HepG2 (cell line): ENCODE results near the gene LYG2. TPM values are rescaled to one million over a fixed set of nuclear protein-coding genes. Genes with fewer than 3 reads are reported as not detected.
"Not testable (repeated sequence)": the region's sequence is repeated elsewhere in the genome, so short reads cannot be mapped to it uniquely, and the experiment has no call there.

Experiments used
- ATAC-seq: fragments of 200-7000 bp; cut with Tn5 transposase; 3 replicates; pipeline ENCODE4 v1.9.1; 2020; ENCODE audit warnings: mild to moderate bottlenecking, moderate library complexity
- BruUV-seq: library from RNA; stranded (reverse); fragments of 400-500 nt; replicated peaks from 2 replicates; lab custom pipeline; 2021; lab: Mats Ljungman, UMichigan
- CTCF ChIA-PET: fragments of 300-600 bp; formaldehyde crosslinking; extraction: SDS; loops from one replicate; lab custom pipeline; 2021; ENCODE audit warnings: low total read pairs, inconsistent platforms, low intra/inter-chr PET ratio; lab: Yijun Ruan, JAX
- POLR2A ChIA-PET: fragments of 350-600 bp; sonication (Branson Sonifier 250); formaldehyde crosslinking; loops from one replicate; lab custom pipeline; 2020; ENCODE audit warnings: antibody characterized with exemption, inconsistent platforms; lab: Yijun Ruan, JAX
- DNase-seq: peaks from one replicate; pipeline ENCODE4 v3.0.0-alpha.2; 2015; ENCODE audit warnings: low spot score
- FAIRE-seq: peaks from 3 replicates; lab custom pipeline; 2011; peaks lifted over from hg19 to GRCh38; lab: Jason Lieb, UNC
- H2AFZ ChIP-seq: one replicate; pipeline ENCODE4 v1.6.1; 2011; ENCODE audit warnings: low read length, inconsistent platforms
- H3K27ac ChIP-seq: fragments of 300-600 bp; 3 replicates; pipeline ENCODE4 v1.8.0; 2011; ENCODE audit warnings: mixed run types, mild to moderate bottlenecking, mixed read lengths, low read length, inconsistent platforms; ENCODE audit not compliant: insufficient read depth; ENCODE audit errors: extremely low read length
- H3K27me3 ChIP-seq, 2 experiments: fragments of 200-600 bp in 1 of 2; 2 replicates in 1 of 2; 3 replicates in 1 of 2; pipeline versions ENCODE4 v1.6.0 to v1.8.0; 2011; ENCODE audit warnings: low read length in 2 of 2, mild to moderate bottlenecking in 2 of 2, moderate library complexity in 2 of 2, inconsistent platforms in 1 of 2; ENCODE audit not compliant: insufficient read depth in 2 of 2, control insufficient read depth in 1 of 2
- H3K36me3 ChIP-seq, 2 experiments: fragments of 200-600 bp in 1 of 2; replicated peaks in 1 of 2; 2 replicates in 1 of 2; 3 replicates in 1 of 2; pipeline versions ENCODE4 v1.5.1 to v1.8.0; 2011; ENCODE audit warnings: low read length in 2 of 2, inconsistent platforms in 1 of 2; ENCODE audit not compliant: insufficient read depth in 2 of 2, control insufficient read depth in 1 of 2
- H3K4me1 ChIP-seq: 2 replicates; pipeline ENCODE4 v1.5.1; 2012; ENCODE audit warnings: low read length, inconsistent platforms; ENCODE audit not compliant: insufficient read depth
- H3K4me2 ChIP-seq: 2 replicates; pipeline ENCODE4 v1.6.0; 2011; ENCODE audit warnings: low read depth, low read length, inconsistent platforms
- H3K4me3 ChIP-seq, 3 experiments: fragments of 200-600 bp in 1 of 3; sonication (generic), shearing (Covaris generic) in 1 of 3; replicated peaks in 1 of 3; 2 replicates each; pipeline ENCODE4 v1.5.1; 2011 to 2016; ENCODE audit warnings: low read length in 3 of 3, inconsistent platforms in 2 of 3, low read depth in 2 of 3, mild to moderate bottlenecking in 2 of 3, control low read depth in 1 of 3, mixed read lengths in 1 of 3; ENCODE audit not compliant: insufficient read depth in 1 of 3
- H3K79me2 ChIP-seq: one replicate; pipeline ENCODE4 v1.6.1; 2011; ENCODE audit warnings: low read length, inconsistent platforms; ENCODE audit not compliant: insufficient read depth
- H3K9ac ChIP-seq: 2 replicates; pipeline ENCODE4 v1.6.0; 2011; ENCODE audit warnings: mild to moderate bottlenecking, low read depth, low read length, inconsistent platforms; ENCODE audit not compliant: insufficient read depth
- H3K9me3 ChIP-seq: 2 replicates; pipeline ENCODE4 v1.5.1; 2012; ENCODE audit warnings: mild to moderate bottlenecking, low read length
- H4K20me1 ChIP-seq: 2 replicates; pipeline ENCODE4 v1.6.0; 2011; ENCODE audit warnings: inconsistent platforms, mild to moderate bottlenecking, low read length, moderate library complexity; ENCODE audit not compliant: insufficient read depth
- DNMT1 ChIP-seq: sonication (generic); formaldehyde crosslinking; IDR thresholded peaks from 2 replicates; pipeline ENCODE4 v1.5.1; 2020; ENCODE audit warnings: mild to moderate bottlenecking, missing genetic modification reagents
- DR1 ChIP-seq: sonication (generic); formaldehyde crosslinking; IDR thresholded peaks from 2 replicates; pipeline ENCODE4 v1.8.0; 2021; ENCODE audit warnings: mild to moderate bottlenecking, missing genetic modification reagents, inconsistent platforms
- GABPA ChIP-seq, 2 experiments: IDR thresholded peaks; 2 replicates each; pipeline ENCODE4 v1.6.1; 2011 to 2016; ENCODE audit warnings: low read depth in 2 of 2, low read length in 1 of 2, missing biosample characterization in 1 of 2, missing genetic modification characterization in 1 of 2
- HNF4G ChIP-seq, 2 experiments: sonication (generic) in 1 of 2; formaldehyde crosslinking in 1 of 2; IDR thresholded peaks; 2 replicates each; pipeline versions ENCODE4 v1.4.0 to v1.6.1; 2011 to 2020; ENCODE audit warnings: borderline replicate concordance in 2 of 2, low read depth in 2 of 2, mild to moderate bottlenecking in 2 of 2, low read length in 1 of 2, missing genetic modification reagents in 1 of 2, moderate library complexity in 1 of 2
- KDM4B ChIP-seq: sonication (generic); formaldehyde crosslinking; IDR thresholded peaks from 2 replicates; pipeline ENCODE4 v1.4.0; 2020; ENCODE audit warnings: missing genetic modification reagents
- SMARCE1 ChIP-seq: fragments of 450-650 bp; IDR thresholded peaks from 2 replicates; pipeline ENCODE4 v1.6.1; 2017; ENCODE audit warnings: borderline replicate concordance
- STAG1 ChIP-seq: sonication (generic); formaldehyde crosslinking; IDR thresholded peaks from 2 replicates; pipeline ENCODE4 v1.4.0; 2020; ENCODE audit warnings: missing genetic modification reagents
- SUZ12 ChIP-seq: fragments of 150-350 bp; IDR thresholded peaks from 2 replicates; pipeline ENCODE4 v1.6.1; 2014; ENCODE audit warnings: low read depth, low read length
- TAF1 ChIP-seq: sonication (generic); formaldehyde crosslinking; IDR thresholded peaks from 2 replicates; pipeline ENCODE4 v1.4.0; 2020; ENCODE audit warnings: missing genetic modification reagents
- THAP8 ChIP-seq: sonication (generic); formaldehyde crosslinking; IDR thresholded peaks from 2 replicates; pipeline ENCODE4 v1.5.1; 2020; ENCODE audit warnings: missing genetic modification reagents, mild to moderate bottlenecking, borderline replicate concordance
- ZFP36L2 ChIP-seq: sonication (generic); formaldehyde crosslinking; IDR thresholded peaks from 2 replicates; pipeline ENCODE4 v1.4.0; 2020; ENCODE audit warnings: missing genetic modification reagents
- ZNF317 ChIP-seq: sonication (generic); formaldehyde crosslinking; IDR thresholded peaks from 2 replicates; pipeline ENCODE4 v1.5.0; 2020; ENCODE audit warnings: mild to moderate bottlenecking, missing genetic modification reagents
- ZNF331 ChIP-seq: sonication (generic); formaldehyde crosslinking; IDR thresholded peaks from 2 replicates; pipeline ENCODE4 v1.4.0; 2020; ENCODE audit warnings: missing genetic modification reagents
- ZNF841 ChIP-seq: sonication (generic); formaldehyde crosslinking; IDR thresholded peaks from 2 replicates; pipeline ENCODE4 v1.8.1; 2023; ENCODE audit warnings: missing genetic modification reagents, borderline replicate concordance
- WGBS: methylation state at CpG from one replicate; pipeline ENCODE4 v1.1.6; 2017; ENCODE audit warnings: low lambda C conversion rate; 5-methylcytosine and 5-hydroxymethylcytosine counted together
- in situ Hi-C: cut with HindIII; loops from 2 replicates; pipeline ENCODE4 v1.10.0; 2017; ENCODE audit warnings: low pct_unique_long_range_greater_than_20kb; ENCODE audit not compliant: extremely low pct_ligation_motif_present
- intact Hi-C: fragments of 100-400 bp; cut with micrococcal nuclease; formaldehyde crosslinking; loops from one replicate; pipeline ENCODE4 v1.10.0; 2022; ENCODE audit not compliant: unreplicated experiment
- polyA plus RNA-seq, 8 experiments: library from polyadenylated mRNA; depleted of rRNA in 3 of 8; stranded (reverse) in 7 of 8; unstranded in 1 of 8; fragments of >200 nt; fragmentation: Illumina TruSeq in 4 of 8; extraction: Trizol in 4 of 8; gene quantifications; 2 replicates each; pipeline versions ENCODE4 v1.2.1 to v1.2.3, GENCODE V29; 2011 to 2016; ENCODE audit warnings: low read depth in 4 of 8, missing spikeins in 1 of 8, mixed read lengths in 1 of 8; ENCODE audit not compliant: insufficient read depth in 1 of 8
- total RNA-seq, 5 experiments: library from RNA; depleted of rRNA; stranded (reverse); fragments of >200 nt; fragmentation: Illumina TruSeq; extraction: Trizol; gene quantifications; 2 replicates each; pipeline ENCODE4 v1.2.3, GENCODE V29; 2016; ENCODE audit warnings: low read depth in 1 of 5

The LYG2 gene
- total and polyA plus RNA-seq, 2 of the 13 experiments (the other 11 are each of a cell fraction or from before 2014, with no cell fraction given): 0.15 to 0.18 TPM

GRCh38 chr2:99240431-99240830, 15.0 kb downstream of the LYG2 start:
- in situ Hi-C loops (no loop called here), intact Hi-C loops (loop anchor here (10.0 kb wide), 1 partner anchor 144 kb away; no protein-coding TSS in a partner anchor)
- Histone ChIP-seq H3K27ac (no peak overlapping the region), H3K4me2 (no peak overlapping the region), H2AFZ (no peak overlapping the region), H3K9ac (no peak overlapping the region), H4K20me1 (no peaks in the 10 kb centered on the region), H3K27me3 (no peaks in the 10 kb centered on the region), H3K4me3 (no peak overlapping the region), H3K4me1 (no peaks in the 10 kb centered on the region), H3K79me2 (no peaks in the 10 kb centered on the region), H3K36me3 (no peaks in the 10 kb centered on the region), H3K9me3 (no peaks in the 10 kb centered on the region)
- no peak for TF ChIP-seq ZNF317 (CRISPR knock-in tag)
- TF ChIP-seq ZNF331 (CRISPR knock-in tag): no peak
- TF ChIP-seq STAG1 (CRISPR knock-in tag): no peak
- TF ChIP-seq KDM4B (CRISPR knock-in tag): no peak
- no peak for TF ChIP-seq TAF1 (CRISPR knock-in tag)
- TF ChIP-seq SMARCE1: no peak
- no peak for TF ChIP-seq DR1 (CRISPR knock-in tag)
- no peak for TF ChIP-seq SUZ12
- CTCF ChIA-PET: no interaction called here
- BruUV-seq: no TSS peak
- 65% methylated on average over 6 of the region's 6 CpGs for WGBS
- POLR2A ChIA-PET: no interaction called here
- FAIRE-seq (no peak), DNase-seq (no peak), ATAC-seq (no peak)

- no peaks in the 10 kb centered on the region for H4K20me1 ChIP-seq
- DNase-seq: no peak
- POLR2A ChIA-PET: no interaction called here
- TF ChIP-seq ZNF841 (no peak), GABPA (IDR thresholded peaks at IDR 0.05; ENCODE audit: low read depth, low read length) (no peak), GABPA (CRISPR knock-in tag; IDR thresholded peaks at IDR 0.05; ENCODE audit: low read depth) (no peak), HNF4G (IDR thresholded peaks at IDR 0.05; ENCODE audit: borderline replicate concordance, low read depth, low read length) (no peak), HNF4G (CRISPR knock-in tag; IDR thresholded peaks at IDR 0.05; ENCODE audit: borderline replicate concordance, low read depth) (no peak), DNMT1 (no peak), ZFP36L2 (CRISPR knock-in tag) (no peak), THAP8 (CRISPR knock-in tag) (no peak)
- no peaks in the 10 kb centered on the region for H3K4me1 ChIP-seq
- no peaks in the 10 kb centered on the region for H3K79me2 ChIP-seq
- no peaks in the 10 kb centered on the region for H3K27me3 ChIP-seq
- H3K4me3 ChIP-seq: no peak overlapping the region
- H2AFZ ChIP-seq: no peak overlapping the region
- intact Hi-C loops (no loop called here), in situ Hi-C loops (no loop called here)
- H3K27ac ChIP-seq: no peak overlapping the region
- ATAC-seq: no peak
- H3K9me3 ChIP-seq: no peaks in the 10 kb centered on the region
- H3K9ac ChIP-seq: no peak overlapping the region
- FAIRE-seq: no peak
- WGBS: 84% methylated on average over 6 of the region's 6 CpGs
- BruUV-seq: no TSS peak
- CTCF ChIA-PET: no interaction called here
- H3K36me3 ChIP-seq: no peaks in the 10 kb centered on the region
- H3K4me2 ChIP-seq: no peak overlapping the region
Measured at GRCh38 chr2:99238599-99238998, 16.9 kb downstream of the LYG2 start.

GRCh38 chr2:99233177-99233576, 22.3 kb downstream of the LYG2 start:
- H4K20me1 ChIP-seq, CTCF ChIA-PET, H3K27me3 ChIP-seq, BruUV-seq, DNase-seq, ATAC-seq, in situ Hi-C loops, H2AFZ ChIP-seq, POLR2A ChIA-PET, H3K36me3 ChIP-seq, H3K27ac ChIP-seq, H3K4me3 ChIP-seq, H3K4me2 ChIP-seq, H3K4me1 ChIP-seq, H3K9ac ChIP-seq, H3K79me2 ChIP-seq, H3K9me3 ChIP-seq, FAIRE-seq, intact Hi-C loops: not testable (repeated sequence)
